Muscle layer of colon (tissue), 2 donors: ENCODE results near the gene SPATA3.

Experiments
- H3K27ac ChIP-seq: one replicate; pipeline ENCODE4 v1.7.0; 2013; ENCODE audit warnings: low read depth, mild to moderate bottlenecking, low read length, moderate library complexity
- H3K27me3 ChIP-seq, 2 donors: one replicate each; pipeline ENCODE4 v1.7.0; 2013; ENCODE audit warnings: low read length in 2 of 2, mild to moderate bottlenecking in 2 of 2; ENCODE audit not compliant: insufficient read depth in 2 of 2, control insufficient read depth in 1 of 2
- H3K36me3 ChIP-seq: one replicate; pipeline ENCODE4 v1.7.0; 2013; ENCODE audit warnings: mild to moderate bottlenecking, low read length; ENCODE audit not compliant: insufficient read depth
- H3K4me1 ChIP-seq: one replicate; pipeline ENCODE4 v1.7.0; 2013; ENCODE audit warnings: mild to moderate bottlenecking, low read length; ENCODE audit not compliant: insufficient read depth
- H3K4me3 ChIP-seq, 2 donors: one replicate each; pipeline ENCODE4 v1.7.0; 2013; ENCODE audit warnings: low read length in 2 of 2, low read depth in 1 of 2, mild to moderate bottlenecking in 1 of 2, moderate library complexity in 1 of 2
- H3K9ac ChIP-seq: one replicate; pipeline ENCODE4 v1.7.0; 2013; ENCODE audit warnings: low read length
- H3K9me3 ChIP-seq: one replicate; pipeline ENCODE4 v1.7.0; 2013; ENCODE audit warnings: mild to moderate bottlenecking, low read length
- donor health status: abdominal sarcoma.
- donor health status: Adenocarcinoma of cecum.

SPATA3 gene

GRCh38 chr2:230985519-230986231 is 10.2 kb upstream of the SPATA3 start:
- Histone ChIP-seq H3K9me3 (no peaks in the 10 kb centered on the region), H3K9ac (no peak overlapping the region), H3K27me3 (peaks cover 0 to 15% of the 10 kb centered on the region in 2 donors), H3K27ac (no peak overlapping the region), H3K4me3 (no peak overlapping the region), H3K4me1 (peaks cover 4% of the 10 kb centered on the region), H3K36me3 (no peaks in the 10 kb centered on the region)

GRCh38 chr2:230986520-230987136 is 9.3 kb upstream of the SPATA3 start:
- no peaks in the 10 kb centered on the region for H3K36me3 ChIP-seq
- H3K9me3 ChIP-seq: no peaks in the 10 kb centered on the region
- H3K4me3 ChIP-seq: peak overlapping the region; percentile 54 to 65
- no peak overlapping the region for H3K9ac ChIP-seq
- H3K4me1 ChIP-seq: peaks cover 4% of the 10 kb centered on the region
- H3K27ac ChIP-seq: no peak overlapping the region
- peaks cover 0 to 20% of the 10 kb centered on the region in 2 donors for H3K27me3 ChIP-seq

- peaks cover 0 to 20% of the 10 kb centered on the region in 2 donors for H3K27me3 ChIP-seq
- no peaks in the 10 kb centered on the region for H3K36me3 ChIP-seq
- no peak overlapping the region for H3K9ac ChIP-seq
- peak overlapping the region; percentile 54 to 65 for H3K4me3 ChIP-seq
- H3K27ac ChIP-seq: no peak overlapping the region
- H3K9me3 ChIP-seq: no peaks in the 10 kb centered on the region
- H3K4me1 ChIP-seq: peaks cover 4% of the 10 kb centered on the region
Observed at GRCh38 chr2:230987137-230988020, 8.5 kb upstream of the SPATA3 start.

- no peak overlapping the region for H3K4me3 ChIP-seq
- H3K4me1 ChIP-seq: peaks cover 4% of the 10 kb centered on the region
- no peak overlapping the region for H3K27ac ChIP-seq
- H3K27me3 ChIP-seq: peaks cover 0 to 20% of the 10 kb centered on the region in 2 donors
- H3K36me3 ChIP-seq: no peaks in the 10 kb centered on the region
- H3K9me3 ChIP-seq: no peaks in the 10 kb centered on the region
- no peak overlapping the region for H3K9ac ChIP-seq
Observed at GRCh38 chr2:230989731-230990130, 6.2 kb upstream of the SPATA3 start.

GRCh38 chr2:230990131-230990898 is 5.6 kb upstream of the SPATA3 start:
- no peaks in the 10 kb centered on the region for H3K9me3 ChIP-seq
- no peak overlapping the region for H3K9ac ChIP-seq
- no peaks in the 10 kb centered on the region for H3K36me3 ChIP-seq
- H3K27ac ChIP-seq: no peak overlapping the region
- no peak overlapping the region for H3K4me3 ChIP-seq
- H3K4me1 ChIP-seq: peaks cover 4% of the 10 kb centered on the region
- peaks cover 0 to 20% of the 10 kb centered on the region in 2 donors for H3K27me3 ChIP-seq

GRCh38 chr2:230990899-230991150 is 5.1 kb upstream of the SPATA3 start:
- H3K36me3 ChIP-seq: no peaks in the 10 kb centered on the region
- no peaks in the 10 kb centered on the region for H3K9me3 ChIP-seq
- H3K27ac ChIP-seq: no peak overlapping the region
- no peak overlapping the region for H3K4me3 ChIP-seq
- H3K4me1 ChIP-seq: peaks cover 4% of the 10 kb centered on the region
- no peak overlapping the region for H3K9ac ChIP-seq
- H3K27me3 ChIP-seq: peaks cover 0 to 20% of the 10 kb centered on the region in 2 donors

GRCh38 chr2:230991598-230991997 is 4.3 kb upstream of the SPATA3 start:
- Histone ChIP-seq H3K4me3 (no peak overlapping the region), H3K9me3 (no peaks in the 10 kb centered on the region), H3K36me3 (no peaks in the 10 kb centered on the region), H3K4me1 (peaks cover 4% of the 10 kb centered on the region), H3K27ac (no peak overlapping the region), H3K9ac (no peak overlapping the region), H3K27me3 (peaks cover 0 to 15% of the 10 kb centered on the region in 2 donors)

- no peak overlapping the region for H3K27ac ChIP-seq
- H3K9ac ChIP-seq: no peak overlapping the region
- H3K27me3 ChIP-seq: peaks cover 0 to 9% of the 10 kb centered on the region in 2 donors
- no peak overlapping the region for H3K4me3 ChIP-seq
- no peaks in the 10 kb centered on the region for H3K36me3 ChIP-seq
- H3K9me3 ChIP-seq: no peaks in the 10 kb centered on the region
- no peaks in the 10 kb centered on the region for H3K4me1 ChIP-seq
Observed at GRCh38 chr2:230996661-230997060, 740 bp downstream of the SPATA3 start.

GRCh38 chr2:230998882-230999281 is 3.0 kb downstream of the SPATA3 start:
- no peak overlapping the region for H3K9ac ChIP-seq
- H3K27me3 ChIP-seq: peaks cover 0 to 9% of the 10 kb centered on the region in 2 donors
- no peaks in the 10 kb centered on the region for H3K9me3 ChIP-seq
- no peaks in the 10 kb centered on the region for H3K4me1 ChIP-seq
- no peak overlapping the region for H3K27ac ChIP-seq
- H3K36me3 ChIP-seq: no peaks in the 10 kb centered on the region
- no peak overlapping the region for H3K4me3 ChIP-seq

- Histone ChIP-seq H3K9ac (no peak overlapping the region), H3K36me3 (no peaks in the 10 kb centered on the region), H3K27me3 (peaks cover 0 to 9% of the 10 kb centered on the region in 2 donors), H3K9me3 (no peaks in the 10 kb centered on the region), H3K4me3 (no peak overlapping the region), H3K4me1 (no peaks in the 10 kb centered on the region), H3K27ac (no peak overlapping the region)
Observed at GRCh38 chr2:230999477-230999876, 3.6 kb downstream of the SPATA3 start.
